Natural killer cell (primary cell): ENCODE results near the gene RBFOX2. TPM values are rescaled to one million over a fixed set of nuclear protein-coding genes. Genes with fewer than 3 reads are reported as not detected.
A peak's percentile ranks its signal among the peaks of the same experiment; 100 is the strongest.

Source experiments
- ATAC-seq, 3 donors: fragments of 150-1000 bp in 2 of 3; fragments of 200-7000 bp in 1 of 3; cut with Tn5 transposase; 1 replicate in 1 of 3; 2 replicates in 2 of 3; pipeline ENCODE4 v1.10.0; 2021; ENCODE audit warnings: mild to moderate bottlenecking in 2 of 3, moderate library complexity in 2 of 3
- DNase-seq, 2 donors: peaks; one replicate each; pipeline versions ENCODE4 v3.0.0 to v3.0.0-alpha.2; 2013 to 2021; ENCODE audit warnings: mixed read lengths in 1 of 2
- H3K27ac ChIP-seq: one replicate; pipeline ENCODE4 v1.5.1; 2013; ENCODE audit warnings: mild to moderate bottlenecking, low read length
- H3K27me3 ChIP-seq: one replicate; pipeline ENCODE4 v1.6.1; 2013; ENCODE audit warnings: low read length; ENCODE audit not compliant: control insufficient read depth, insufficient read depth
- H3K36me3 ChIP-seq: one replicate; pipeline ENCODE4 v1.6.1; 2013; ENCODE audit warnings: low read length; ENCODE audit not compliant: control insufficient read depth, insufficient read depth
- H3K4me1 ChIP-seq: one replicate; pipeline ENCODE4 v1.6.1; 2013; ENCODE audit warnings: low read length; ENCODE audit not compliant: control insufficient read depth, insufficient read depth
- H3K4me3 ChIP-seq: one replicate; pipeline ENCODE4 v1.5.1; 2013; ENCODE audit warnings: low read length
- H3K9me3 ChIP-seq: one replicate; pipeline ENCODE4 v1.6.1; 2013; ENCODE audit warnings: low read length; ENCODE audit not compliant: control insufficient read depth, insufficient read depth
- H3K27ac Mint-ChIP-seq, 2 donors: one replicate each; pipeline ENCODE4 v1.8.0; 2022; ENCODE audit warnings: mild to moderate bottlenecking in 2 of 2, mixed read lengths in 2 of 2, moderate library complexity in 1 of 2
- H3K27me3 Mint-ChIP-seq, 2 donors: one replicate each; pipeline ENCODE4 v1.8.0; 2022; ENCODE audit warnings: low read depth in 2 of 2, mixed read lengths in 2 of 2
- H3K36me3 Mint-ChIP-seq: one replicate; pipeline ENCODE4 v1.8.0; 2022; ENCODE audit warnings: mixed read lengths
- H3K4me1 Mint-ChIP-seq, 2 donors: one replicate each; pipeline ENCODE4 v1.8.0; 2022; ENCODE audit warnings: mixed read lengths in 2 of 2
- H3K4me3 Mint-ChIP-seq: one replicate; pipeline ENCODE4 v1.8.0; 2022; ENCODE audit warnings: mild to moderate bottlenecking, moderate library complexity, mixed read lengths
- H3K9me3 Mint-ChIP-seq, 2 donors: one replicate each; pipeline ENCODE4 v1.8.0; 2022; ENCODE audit warnings: mixed read lengths in 2 of 2
- WGBS: methylation state at CpG from one replicate; pipeline ENCODE4 v1.1.7; 2013; ENCODE audit warnings: missing lambda C conversion rate; ENCODE audit not compliant: insufficient coverage; 5-methylcytosine and 5-hydroxymethylcytosine counted together
- intact Hi-C: fragments of 100-400 bp; cut with micrococcal nuclease; formaldehyde crosslinking; loops from one replicate; pipeline ENCODE4 v1.14.2; 2022
- total RNA-seq, 4 donors: library from RNA; stranded (reverse); fragments of 120-200 nt in 1 of 4; gene quantifications; one replicate each; pipeline versions ENCODE4 v1.2.3 to v1.2.4, GENCODE V29; 2013 to 2022
- TF ChIP-seq, protein P1 (sequence below): fragments of 200-600 bp; IDR thresholded peaks from one replicate; pipeline ENCODE4 v1.8.0; 2022; ENCODE audit warnings: antibody characterized with exemption

The RBFOX2 gene
- total RNA-seq, 3 donors from 2014 or later (not counting 1 experiment from before 2014, with no cell fraction given): 1.0 to 4.7 (median 3.0) TPM

DNA sequence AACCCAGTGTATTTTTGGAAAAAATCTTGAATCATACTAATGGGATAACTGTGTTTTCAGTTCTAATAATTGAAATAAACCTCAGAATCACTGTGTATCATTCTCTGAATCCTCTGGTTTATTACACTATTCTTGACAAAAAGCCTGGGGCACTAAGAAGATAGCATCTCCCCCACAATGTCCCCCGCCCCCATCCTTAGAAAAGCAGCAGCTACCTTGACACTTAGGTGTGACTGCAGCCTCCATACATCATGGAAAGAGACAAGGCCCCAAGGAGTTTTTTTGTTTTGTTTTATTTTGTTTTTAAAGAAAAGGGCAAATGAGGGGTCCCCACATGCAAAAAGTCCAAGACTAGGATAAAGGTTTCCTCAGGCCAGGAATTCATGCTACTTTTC lies 186.1 kb downstream of the RBFOX2 start:
- ATAC-seq (no peak), DNase-seq (no peak)
- no peak overlapping the region for H3K4me3 Mint-ChIP-seq
- H3K4me1 Mint-ChIP-seq: peaks cover 4 to 5% of the 10 kb centered on the region in 2 donors
- peaks cover 17 to 26% of the 10 kb centered on the region in 2 donors for H3K27me3 Mint-ChIP-seq
- H3K4me1 ChIP-seq: no peaks in the 10 kb centered on the region
- no peaks in the 10 kb centered on the region for H3K9me3 ChIP-seq
- no peak overlapping the region for H3K27ac Mint-ChIP-seq
- no peaks in the 10 kb centered on the region for H3K9me3 Mint-ChIP-seq
- intact Hi-C loops: no loop called here
- H3K27ac ChIP-seq: no peak overlapping the region
- TF ChIP-seq, protein P1, sequence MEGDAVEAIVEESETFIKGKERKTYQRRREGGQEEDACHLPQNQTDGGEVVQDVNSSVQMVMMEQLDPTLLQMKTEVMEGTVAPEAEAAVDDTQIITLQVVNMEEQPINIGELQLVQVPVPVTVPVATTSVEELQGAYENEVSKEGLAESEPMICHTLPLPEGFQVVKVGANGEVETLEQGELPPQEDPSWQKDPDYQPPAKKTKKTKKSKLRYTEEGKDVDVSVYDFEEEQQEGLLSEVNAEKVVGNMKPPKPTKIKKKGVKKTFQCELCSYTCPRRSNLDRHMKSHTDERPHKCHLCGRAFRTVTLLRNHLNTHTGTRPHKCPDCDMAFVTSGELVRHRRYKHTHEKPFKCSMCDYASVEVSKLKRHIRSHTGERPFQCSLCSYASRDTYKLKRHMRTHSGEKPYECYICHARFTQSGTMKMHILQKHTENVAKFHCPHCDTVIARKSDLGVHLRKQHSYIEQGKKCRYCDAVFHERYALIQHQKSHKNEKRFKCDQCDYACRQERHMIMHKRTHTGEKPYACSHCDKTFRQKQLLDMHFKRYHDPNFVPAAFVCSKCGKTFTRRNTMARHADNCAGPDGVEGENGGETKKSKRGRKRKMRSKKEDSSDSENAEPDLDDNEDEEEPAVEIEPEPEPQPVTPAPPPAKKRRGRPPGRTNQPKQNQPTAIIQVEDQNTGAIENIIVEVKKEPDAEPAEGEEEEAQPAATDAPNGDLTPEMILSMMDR: no peak
- H3K4me3 ChIP-seq: no peak overlapping the region
- no peaks in the 10 kb centered on the region for H3K36me3 Mint-ChIP-seq
- no peaks in the 10 kb centered on the region for H3K36me3 ChIP-seq
- WGBS: 80% methylated on average over 1 of the region's 1 CpG
- H3K27me3 ChIP-seq: peaks cover 2% of the 10 kb centered on the region

DNA sequence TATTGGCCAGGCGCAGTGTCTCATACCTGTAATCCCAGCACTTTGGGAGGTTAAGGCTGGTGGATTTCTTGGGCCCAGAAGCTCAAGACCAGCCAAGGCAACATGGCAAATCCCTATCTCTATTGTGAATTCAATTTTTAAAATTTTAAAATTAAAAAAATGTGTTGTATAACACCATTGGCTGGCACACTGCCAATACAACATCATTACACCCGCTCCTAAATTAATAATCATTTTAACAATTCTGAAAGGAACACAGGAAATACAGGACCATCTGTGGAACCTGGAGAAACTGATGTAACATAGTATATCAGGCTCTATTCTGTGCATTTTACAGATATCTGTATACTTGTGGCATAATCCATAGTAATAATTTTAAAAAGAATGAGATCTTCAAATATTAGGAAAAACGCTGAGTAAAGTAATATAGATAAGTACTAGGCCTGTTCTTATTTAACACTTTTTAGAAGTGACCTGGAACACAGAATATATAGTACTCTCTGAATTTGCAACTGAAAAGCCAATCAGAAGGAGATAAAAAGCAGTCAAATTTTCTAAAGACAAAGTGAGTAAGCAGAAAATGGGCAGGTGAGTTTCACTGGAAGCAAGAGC lies 186.6 kb downstream of the RBFOX2 start:
- no peak overlapping the region for H3K4me3 Mint-ChIP-seq
- Histone ChIP-seq H3K36me3 (no peaks in the 10 kb centered on the region), H3K27me3 (peaks cover 2% of the 10 kb centered on the region), H3K9me3 (no peaks in the 10 kb centered on the region), H3K27ac (no peak overlapping the region), H3K4me3 (no peak overlapping the region), H3K4me1 (no peaks in the 10 kb centered on the region)
- H3K27me3 Mint-ChIP-seq: peaks cover 17 to 26% of the 10 kb centered on the region in 2 donors
- H3K27ac Mint-ChIP-seq: no peak overlapping the region
- intact Hi-C loops: no loop called here
- no peak for ATAC-seq
- no peaks in the 10 kb centered on the region for H3K36me3 Mint-ChIP-seq
- peaks cover 4 to 5% of the 10 kb centered on the region in 2 donors for H3K4me1 Mint-ChIP-seq
- WGBS: 100% methylated on average over 2 of the region's 3 CpGs
- no peak for DNase-seq
- H3K9me3 Mint-ChIP-seq: no peaks in the 10 kb centered on the region
- TF ChIP-seq, protein P1: no peak

DNA sequence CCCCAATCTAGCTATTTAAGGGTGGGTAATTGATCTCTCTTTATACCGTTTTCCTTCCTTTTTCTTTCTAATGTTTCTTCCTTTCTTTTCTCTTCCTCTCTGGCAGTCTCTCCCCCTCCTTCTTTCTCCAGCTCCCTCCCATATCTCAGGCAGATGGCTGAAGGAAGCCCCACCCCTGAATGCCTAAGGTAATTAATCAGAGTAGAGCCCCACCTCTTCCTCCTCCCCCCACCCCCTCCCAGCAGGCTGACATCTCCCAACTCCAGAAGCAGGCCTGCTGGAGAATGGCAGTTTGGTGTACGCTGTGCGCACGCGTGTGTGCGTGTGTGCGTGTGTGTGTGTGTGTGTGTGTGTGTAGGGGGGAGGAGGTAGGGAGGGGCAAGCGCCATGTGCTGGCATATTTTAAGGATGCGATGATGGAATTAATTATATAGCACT lies 188.3 kb downstream of the RBFOX2 start:
- Mint-ChIP-seq H3K9me3 (no peaks in the 10 kb centered on the region), H3K27me3 (peaks cover 17 to 31% of the 10 kb centered on the region in 2 donors), H3K4me1 (peaks cover 4 to 5% of the 10 kb centered on the region in 2 donors), H3K27ac (no peak overlapping the region), H3K36me3 (no peaks in the 10 kb centered on the region), H3K4me3 (no peak overlapping the region)
- 27% methylated on average over 7 of the region's 9 CpGs for WGBS
- Histone ChIP-seq H3K36me3 (no peaks in the 10 kb centered on the region), H3K27me3 (peaks cover 2% of the 10 kb centered on the region), H3K4me1 (no peaks in the 10 kb centered on the region), H3K4me3 (no peak overlapping the region), H3K9me3 (no peaks in the 10 kb centered on the region), H3K27ac (no peak overlapping the region)
- TF ChIP-seq, protein P1: no peak
- intact Hi-C loops: no loop called here
- ATAC-seq: no peak
- DNase-seq: peak in 1 of 2 donors; percentile 17

DNA sequence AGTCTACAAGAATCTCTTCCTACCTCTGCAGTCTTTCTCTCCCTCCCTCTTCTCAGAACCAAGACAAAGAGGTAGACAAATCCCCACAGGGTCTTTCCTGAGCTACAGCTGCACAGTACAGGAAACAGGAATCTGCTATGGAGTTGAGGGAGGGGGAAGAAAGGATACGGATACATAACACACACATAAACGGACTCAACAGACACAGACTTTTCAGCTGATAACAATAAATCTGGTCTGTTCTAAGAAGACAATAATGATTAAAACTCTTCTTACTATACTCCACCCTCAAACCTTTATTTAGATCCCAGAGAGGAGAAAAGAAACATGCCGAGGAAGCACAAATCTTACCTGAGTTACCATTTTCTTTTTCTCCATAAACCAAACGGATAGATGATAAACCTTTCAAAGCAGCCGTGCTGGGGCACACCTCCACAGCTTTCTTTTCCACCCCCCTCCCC lies 188.8 kb downstream of the RBFOX2 start:
- Histone ChIP-seq H3K27me3 (peaks cover 2% of the 10 kb centered on the region), H3K9me3 (no peaks in the 10 kb centered on the region), H3K27ac (no peak overlapping the region), H3K4me3 (no peak overlapping the region), H3K4me1 (no peaks in the 10 kb centered on the region), H3K36me3 (no peaks in the 10 kb centered on the region)
- DNase-seq (no peak), ATAC-seq (no peak)
- no peaks in the 10 kb centered on the region for H3K36me3 Mint-ChIP-seq
- intact Hi-C loops: no loop called here
- TF ChIP-seq, protein P1: no peak
- H3K4me3 Mint-ChIP-seq: no peak overlapping the region
- H3K4me1 Mint-ChIP-seq: peaks cover 4 to 5% of the 10 kb centered on the region in 2 donors
- no CpG with 5 or more reads among the region's 5 CpGs for WGBS
- peaks cover 15 to 35% of the 10 kb centered on the region in 2 donors for H3K27me3 Mint-ChIP-seq
- H3K9me3 Mint-ChIP-seq: no peaks in the 10 kb centered on the region
- no peak overlapping the region for H3K27ac Mint-ChIP-seq
